T-helper 2 cell treated with Interferon-gamma antibody and Interleukin-4, amounts not matched to agents 100 ng/mL and 5 ng/mL, for 36 hours (primary cell): ENCODE data around the gene SEL1L2. TPM values are rescaled to one million over a fixed set of nuclear protein-coding genes. Genes with fewer than 3 reads are reported as not detected.

Experiments used
- intact Hi-C: fragments of 100-400 bp; cut with micrococcal nuclease; formaldehyde crosslinking; loops from one replicate; pipeline ENCODE4 v1.15.1; 2023
- total RNA-seq: library from RNA; stranded (reverse); gene quantifications from 2 replicates; pipeline ENCODE4 v1.2.3, GENCODE V29; 2022

SEL1L2 gene
- total RNA-seq, 1 donor from 2014 or later, result not detected

GRCh38 chr20:13821876-13822275, 168.5 kb downstream of the SEL1L2 start:
- intact Hi-C loops, result no loop called here

- intact Hi-C loops, result loop anchor here (1.0 kb wide), 1 partner anchor 235 kb away; no protein-coding TSS in a partner anchor
Measured at GRCh38 chr20:13819885-13820645, 170.3 kb downstream of the SEL1L2 start.

GRCh38 chr20:13817342-13817741, 173.1 kb downstream of the SEL1L2 start:
- intact Hi-C loops, result no loop called here

- intact Hi-C loops, result no loop called here
Measured at GRCh38 chr20:13816757-13817156, 173.7 kb downstream of the SEL1L2 start.

GRCh38 chr20:13814672-13815071, 175.7 kb downstream of the SEL1L2 start:
- intact Hi-C loops, result no loop called here

- intact Hi-C loops, result no loop called here
Measured at GRCh38 chr20:13813910-13814309, 176.5 kb downstream of the SEL1L2 start.

- intact Hi-C loops, result no loop called here
Measured at GRCh38 chr20:13810446-13810845, 180.0 kb downstream of the SEL1L2 start.

- intact Hi-C loops, result no loop called here
Measured at GRCh38 chr20:13809855-13810254, 180.6 kb downstream of the SEL1L2 start.

GRCh38 chr20:13809373-13809772, 181.0 kb downstream of the SEL1L2 start:
- intact Hi-C loops, result no loop called here

GRCh38 chr20:13800728-13801134, 189.7 kb downstream of the SEL1L2 start:
- intact Hi-C loops, result no loop called here

- intact Hi-C loops, result no loop called here
Measured at GRCh38 chr20:13799974-13800373, 190.4 kb downstream of the SEL1L2 start.

Other genes starting within 250 kb of the SEL1L2 start
- 15.8 and 18.1 TPM in 2 replicates for gene ESF1, start 205.7 kb downstream of the SEL1L2 start, total RNA-seq
- gene NDUFAF5, start 205.6 kb downstream of the SEL1L2 start, total RNA-seq, result 25.6 and 26.8 TPM in 2 replicates
- not detected in 2 replicates for gene MACROD2, start 4.9 kb upstream of the SEL1L2 start, total RNA-seq